Measurements from ENCODE around the gene LRRC46. TPM values are rescaled to one million over a fixed set of nuclear protein-coding genes. Genes with fewer than 3 reads are reported as not detected.
A peak's percentile ranks its signal among the peaks of the same experiment; 100 is the strongest.

The LRRC46 gene
- total RNA-seq, 4 donors from 2014 or later: 0.14 to 1.5 (median 0.76) TPM

GRCh38 chr17:47839071-47839470 is 7.6 kb downstream of the LRRC46 start:
- H3K27me3 ChIP-seq: no peaks in the 10 kb centered on the region
- H3K9me3 ChIP-seq: no peaks in the 10 kb centered on the region
- no peaks in the 10 kb centered on the region for H3K36me3 ChIP-seq
- no peak overlapping the region for H3K4me3 ChIP-seq
- intact Hi-C loops (cut with DNase I; ENCODE audit: low total_unique reads): no loop called here
- no peak for DNase-seq
- no peak overlapping the region for H3K27ac ChIP-seq
- no peaks in the 10 kb centered on the region for H3K4me1 ChIP-seq
- TF ChIP-seq CTCF (IDR thresholded peaks at IDR 0.05) (no peak), POLR2A (IDR thresholded peaks at IDR 0.05) (no peak)

- Histone ChIP-seq H3K36me3 (no peaks in the 10 kb centered on the region), H3K9me3 (no peaks in the 10 kb centered on the region), H3K27ac (peak overlapping the region; percentile 69 to 78), H3K4me1 (no peaks in the 10 kb centered on the region), H3K27me3 (no peaks in the 10 kb centered on the region), H3K4me3 (peak overlapping the region; percentile 59 to 68)
- peak in 1 of 2 donors; percentile 49 for DNase-seq
- intact Hi-C loops (cut with DNase I; ENCODE audit: low total_unique reads): loop anchor here (2.0 kb wide), 1 partner anchor 51 kb away; no protein-coding TSS in a partner anchor
- TF ChIP-seq CTCF (IDR thresholded peaks at IDR 0.05) (no peak), POLR2A (IDR thresholded peaks at IDR 0.05) (no peak)
These were observed 8.7 kb downstream of the LRRC46 start for GRCh38 chr17:47840001-47840741.

GRCh38 chr17:47840742-47841487 is 9.4 kb downstream of the LRRC46 start, which contains the start of gene SCRN2:
Gene SCRN2 (minus strand): TSS chr17:47841273. CDS start chr17:47840843, 430 bp downstream.
- Histone ChIP-seq H3K27ac (peak within 1 kb of the TSS; percentile 69 to 78), H3K27me3 (no peaks in the 10 kb centered on the region), H3K4me1 (no peaks in the 10 kb centered on the region), H3K9me3 (no peaks in the 10 kb centered on the region), H3K4me3 (peak within 1 kb of the TSS; percentile 59 to 68), H3K36me3 (no peaks in the 10 kb centered on the region)
- DNase-seq: peak; percentile 86 to 94
- intact Hi-C loops (cut with DNase I; ENCODE audit: low total_unique reads): loop anchor here (2.0 kb wide), 1 partner anchor 50 kb away; no protein-coding TSS in a partner anchor
- peak; percentile 94 to 99 (median 98) for TF ChIP-seq CTCF (IDR thresholded peaks at IDR 0.05)
- peak; percentile 9 to 30 for TF ChIP-seq POLR2A (IDR thresholded peaks at IDR 0.05)

- Histone ChIP-seq H3K9me3 (no peaks in the 10 kb centered on the region), H3K4me3 (peak overlapping the region in 1 of 2 donors; percentile 68), H3K27me3 (peaks cover 0 to 3% of the 10 kb centered on the region in 2 donors), H3K27ac (peak overlapping the region; percentile 69 to 78), H3K36me3 (no peaks in the 10 kb centered on the region), H3K4me1 (no peaks in the 10 kb centered on the region)
- intact Hi-C loops (cut with DNase I; ENCODE audit: low total_unique reads): loop anchor here (2.0 kb wide), 1 partner anchor 49 kb away; no protein-coding TSS in a partner anchor
- no peak for DNase-seq
- TF ChIP-seq POLR2A (IDR thresholded peaks at IDR 0.05) (no peak), CTCF (IDR thresholded peaks at IDR 0.05) (no peak)
These were observed 10.2 kb downstream of the LRRC46 start for GRCh38 chr17:47841488-47842291.

Data from uterus (tissue), 4 donors.